A549 (cell line): ENCODE data around the gene PARP12. TPM values are rescaled to one million over a fixed set of nuclear protein-coding genes. Genes with fewer than 3 reads are reported as not detected.

Source experiments
- ATAC-seq, 2 experiments: fragments of 200-7000 bp in 1 of 2; fragments of >200 bp in 1 of 2; cut with Nextera tagmentation in 1 of 2; cut with Tn5 transposase in 1 of 2; 3 replicates each; pipeline versions ENCODE4 v1.8.0 to v1.9.1; 2018 to 2020; ENCODE audit warnings: mild to moderate bottlenecking in 1 of 2, moderate library complexity in 1 of 2
- CTCF ChIA-PET: fragments of 300-600 bp; sonication (Branson Sonifier 250); formaldehyde crosslinking; extraction: SDS; loops from one replicate; lab custom pipeline; 2021; ENCODE audit warnings: antibody characterized with exemption, inconsistent platforms; lab: Yijun Ruan, JAX
- POLR2A ChIA-PET: fragments of 350-600 bp; formaldehyde crosslinking; extraction: SDS; loops from one replicate; lab custom pipeline; 2021; ENCODE audit warnings: antibody characterized with exemption, inconsistent platforms; lab: Yijun Ruan, JAX
- DNase-seq, 2 experiments: peaks; one replicate each; pipeline versions ENCODE4 v3.0.0 to v3.0.0-alpha.2; 2011 to 2016; ENCODE audit warnings: low read depth in 1 of 2, low spot score in 1 of 2
- FAIRE-seq: peaks from 2 replicates; lab custom pipeline; 2011; peaks lifted over from hg19 to GRCh38; lab: Jason Lieb, UNC
- H3K27ac ChIP-seq, 2 experiments: fragments of >200 bp; sonication (Bioruptor Twin); formaldehyde crosslinking; 3 replicates each; pipeline ENCODE4 v1.5.1; 2016 to 2017
- H3K4me1 ChIP-seq: fragments of >200 bp; sonication (Bioruptor Twin); formaldehyde crosslinking; 3 replicates; pipeline ENCODE4 v1.6.1; 2016
- H3K4me2 ChIP-seq: fragments of >200 bp; sonication (Bioruptor Twin); formaldehyde crosslinking; 3 replicates; pipeline ENCODE4 v1.6.1; 2016
- H3K4me3 ChIP-seq: fragments of >200 bp; sonication (Bioruptor Twin); formaldehyde crosslinking; 3 replicates; pipeline ENCODE4 v1.5.1; 2016
- H3K9me3 ChIP-seq: fragments of >200 bp; sonication (Bioruptor Twin); formaldehyde crosslinking; 3 replicates; pipeline ENCODE4 v1.6.1; 2016
- CBX2 ChIP-seq: fragments of 200-600 bp; sonication (generic); IDR thresholded peaks from 2 replicates; pipeline ENCODE4 v1.6.1; 2016; ENCODE audit warnings: low read depth, mild to moderate bottlenecking, borderline replicate concordance
- CEBPB ChIP-seq, 2 experiments: fragments of >200 bp in 1 of 2; sonication (Bioruptor Twin) in 1 of 2; formaldehyde crosslinking in 1 of 2; IDR thresholded peaks; 2 replicates each; pipeline ENCODE4 v1.6.1; 2012 to 2016
- CHD2 ChIP-seq: fragments of 150-350 bp; IDR thresholded peaks from 2 replicates; pipeline ENCODE4 v1.6.1; 2014; ENCODE audit warnings: low read length; ENCODE audit not compliant: partially characterized antibody
- EHMT2 ChIP-seq: fragments of 200-600 bp; sonication (generic); IDR thresholded peaks from 2 replicates; pipeline ENCODE4 v1.6.1; 2016; ENCODE audit warnings: antibody characterized with exemption, low read depth, mild to moderate bottlenecking, moderate library complexity
- FOSB ChIP-seq: fragments of 250-450 bp; sonication (Bioruptor Pico); IDR thresholded peaks from 2 replicates; pipeline ENCODE4 v1.5.0; 2020; ENCODE audit warnings: mild to moderate bottlenecking, moderate library complexity
- GATA3 ChIP-seq: IDR thresholded peaks from 2 replicates; pipeline ENCODE4 v1.6.1; 2012; ENCODE audit warnings: borderline replicate concordance
- HEYL ChIP-seq: fragments of 250-450 bp; sonication (Bioruptor Pico); IDR thresholded peaks from 2 replicates; pipeline ENCODE4 v1.8.0; 2021; ENCODE audit warnings: mild to moderate bottlenecking, moderate library complexity
- JUN ChIP-seq, 2 experiments: fragments of >200 bp; sonication (Bioruptor Twin); formaldehyde crosslinking; IDR thresholded peaks; 2 replicates in 1 of 2; 3 replicates in 1 of 2; pipeline ENCODE4 v1.6.1; 2016 to 2017
- KDM5A ChIP-seq: fragments of 200-600 bp; sonication (generic); IDR thresholded peaks from 2 replicates; pipeline ENCODE4 v1.6.1; 2016; ENCODE audit warnings: antibody characterized with exemption, mild to moderate bottlenecking
- MAFK ChIP-seq: fragments of 450-650 bp; IDR thresholded peaks from 2 replicates; pipeline ENCODE4 v1.6.1; 2014; ENCODE audit not compliant: partially characterized antibody
- NFE2L2 ChIP-seq: fragments of 150-350 bp; conservative IDR thresholded peaks from 2 replicates; pipeline ENCODE4 v1.6.1; 2014; ENCODE audit warnings: low read length
- NR3C1 ChIP-seq: fragments of >200 bp; sonication (Bioruptor Twin); formaldehyde crosslinking; IDR thresholded peaks from 3 replicates; pipeline ENCODE4 v1.6.1; 2017
- RARB ChIP-seq: fragments of 250-450 bp; sonication (Bioruptor Pico); IDR thresholded peaks from 2 replicates; pipeline ENCODE4 v1.8.0; 2021; ENCODE audit warnings: mild to moderate bottlenecking, moderate library complexity
- SMC3 ChIP-seq: fragments of >200 bp; sonication (Bioruptor Twin); formaldehyde crosslinking; IDR thresholded peaks from 3 replicates; pipeline ENCODE4 v1.6.1; 2018; ENCODE audit warnings: inconsistent platforms
- SREBF2 ChIP-seq: fragments of 450-650 bp; IDR thresholded peaks from 2 replicates; pipeline ENCODE4 v1.6.1; 2014; ENCODE audit warnings: mild to moderate bottlenecking, moderate library complexity
- TP53 ChIP-seq: fragments of 250-450 bp; sonication (Bioruptor Pico); IDR thresholded peaks from 2 replicates; pipeline ENCODE4 v1.5.0; 2021; ENCODE audit warnings: mild to moderate bottlenecking, moderate library complexity
- ZC3H11A ChIP-seq: fragments of 450-650 bp; IDR thresholded peaks from 2 replicates; pipeline ENCODE4 v1.6.1; 2014; ENCODE audit warnings: antibody characterized with exemption, mild to moderate bottlenecking
- ZNF302 ChIP-seq: fragments of 250-450 bp; sonication (Bioruptor Pico); IDR thresholded peaks from 2 replicates; pipeline ENCODE4 v1.9.0; 2021; ENCODE audit warnings: inconsistent platforms, mild to moderate bottlenecking, moderate library complexity
- ZSCAN20 ChIP-seq: fragments of 250-450 bp; sonication (Bioruptor Pico); IDR thresholded peaks from 2 replicates; pipeline ENCODE4 v1.8.0; 2022; ENCODE audit warnings: mild to moderate bottlenecking, moderate library complexity
- WGBS: methylation state at CpG from one replicate; pipeline ENCODE4 v1.1.6; 2017; ENCODE audit errors: missing lambda C conversion rate; 5-methylcytosine and 5-hydroxymethylcytosine counted together
- polyA plus RNA-seq, 4 experiments: library from polyadenylated mRNA; depleted of rRNA in 3 of 4; stranded (reverse); fragments of >200 nt; fragmentation: RNase III in 1 of 4; extraction: RNeasy Plus Mini Kit Qiagen cat#74134 plus additional on column Dnase treatment in 1 of 4; gene quantifications; 2 replicates in 3 of 4; 3 replicates in 1 of 4; pipeline ENCODE4 v1.2.3, GENCODE V29; 2011 to 2017
- TF ChIP-seq, protein P1 (sequence below): fragments of 200-600 bp; sonication (generic); IDR thresholded peaks from 2 replicates; pipeline ENCODE4 v1.6.1; 2016; ENCODE audit warnings: antibody characterized with exemption, mild to moderate bottlenecking, moderate library complexity
- TF ChIP-seq, protein P2 (sequence below): fragments of 150-350 bp; IDR thresholded peaks from 2 replicates; pipeline ENCODE4 v1.6.1; 2014; ENCODE audit warnings: low read depth, mild to moderate bottlenecking, low read length
- TF ChIP-seq, protein P3 (sequence below): fragments of >200 bp; sonication (Bioruptor Twin); formaldehyde crosslinking; IDR thresholded peaks from 3 replicates; pipeline ENCODE4 v1.5.1; 2016
- TF ChIP-seq, protein P4 (sequence below): IDR thresholded peaks from 2 replicates; pipeline ENCODE4 v1.6.1; 2012; ENCODE audit warnings: low read depth, borderline replicate concordance

PARP12 gene
- polyA plus RNA-seq, 2 of the 4 experiments (the other 2 are of a cell fraction) = 10.0 to 16.0 TPM

DNA sequence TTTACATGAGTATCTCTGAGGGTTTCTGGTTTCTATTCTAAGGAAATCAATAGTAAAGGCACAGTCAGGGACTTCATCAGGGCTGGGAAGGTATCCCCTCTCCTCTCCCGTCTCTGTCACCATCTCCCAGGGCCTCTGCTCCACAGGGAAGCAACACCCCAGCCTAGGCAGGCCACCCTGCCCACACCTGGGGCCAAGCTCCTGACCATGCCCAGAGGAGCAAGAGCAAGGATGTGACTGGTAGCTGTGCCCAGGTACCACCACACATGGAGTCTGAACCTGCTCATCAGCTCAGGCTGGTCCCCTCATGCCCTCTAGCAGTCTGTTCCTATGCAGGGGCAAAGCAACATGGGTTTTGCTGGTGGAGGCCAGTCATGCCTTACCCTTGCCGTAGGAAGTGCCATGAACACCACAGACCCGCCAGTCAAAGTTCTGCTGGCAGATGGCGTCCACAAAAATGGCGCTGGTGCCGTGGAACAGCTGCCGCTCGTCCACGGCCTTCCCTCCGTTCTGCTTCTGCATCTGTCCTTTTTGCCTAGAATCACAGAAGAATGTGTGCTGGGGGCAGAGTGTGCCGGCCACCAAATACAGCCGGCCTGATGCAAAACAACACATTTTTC, 36.8 kb downstream of the PARP12 start (continued):
- no peak for TF ChIP-seq FOSB (CRISPR knock-in tag)

DNA sequence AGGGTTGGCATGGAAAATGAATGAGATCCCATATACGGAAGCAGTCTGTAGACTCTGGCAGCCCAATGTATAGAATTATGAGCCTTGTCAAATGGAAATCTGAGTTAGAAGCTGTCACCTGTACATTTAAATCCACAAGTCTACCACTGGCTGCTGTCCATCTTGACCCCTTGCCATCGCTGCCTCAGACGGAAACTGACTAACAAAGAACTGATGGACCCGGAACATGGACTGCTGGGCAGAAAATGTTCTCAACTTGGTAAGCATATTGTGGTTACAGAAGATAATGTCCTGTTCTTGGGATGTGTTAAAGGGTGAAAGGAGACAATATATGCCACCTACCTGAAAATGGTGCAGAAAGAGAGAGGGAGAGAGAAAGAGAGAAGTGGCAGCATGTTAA, 37.5 kb downstream of the PARP12 start:
- no peaks in the 10 kb centered on the region for H3K4me1 ChIP-seq
- DNase-seq (no peak), ATAC-seq (no peak), FAIRE-seq (no peak)
- 99% methylated on average over 4 of the region's 4 CpGs for WGBS
- POLR2A ChIA-PET = no interaction called here
- CTCF ChIA-PET = no interaction called here
- no peaks in the 10 kb centered on the region for H3K9me3 ChIP-seq
- no peak overlapping the region for H3K4me2 ChIP-seq
- H3K4me3 ChIP-seq = no peak overlapping the region
- TF ChIP-seq ZNF302 = no peak
- TF ChIP-seq CHD2 = no peak
- TF ChIP-seq, protein P1, sequence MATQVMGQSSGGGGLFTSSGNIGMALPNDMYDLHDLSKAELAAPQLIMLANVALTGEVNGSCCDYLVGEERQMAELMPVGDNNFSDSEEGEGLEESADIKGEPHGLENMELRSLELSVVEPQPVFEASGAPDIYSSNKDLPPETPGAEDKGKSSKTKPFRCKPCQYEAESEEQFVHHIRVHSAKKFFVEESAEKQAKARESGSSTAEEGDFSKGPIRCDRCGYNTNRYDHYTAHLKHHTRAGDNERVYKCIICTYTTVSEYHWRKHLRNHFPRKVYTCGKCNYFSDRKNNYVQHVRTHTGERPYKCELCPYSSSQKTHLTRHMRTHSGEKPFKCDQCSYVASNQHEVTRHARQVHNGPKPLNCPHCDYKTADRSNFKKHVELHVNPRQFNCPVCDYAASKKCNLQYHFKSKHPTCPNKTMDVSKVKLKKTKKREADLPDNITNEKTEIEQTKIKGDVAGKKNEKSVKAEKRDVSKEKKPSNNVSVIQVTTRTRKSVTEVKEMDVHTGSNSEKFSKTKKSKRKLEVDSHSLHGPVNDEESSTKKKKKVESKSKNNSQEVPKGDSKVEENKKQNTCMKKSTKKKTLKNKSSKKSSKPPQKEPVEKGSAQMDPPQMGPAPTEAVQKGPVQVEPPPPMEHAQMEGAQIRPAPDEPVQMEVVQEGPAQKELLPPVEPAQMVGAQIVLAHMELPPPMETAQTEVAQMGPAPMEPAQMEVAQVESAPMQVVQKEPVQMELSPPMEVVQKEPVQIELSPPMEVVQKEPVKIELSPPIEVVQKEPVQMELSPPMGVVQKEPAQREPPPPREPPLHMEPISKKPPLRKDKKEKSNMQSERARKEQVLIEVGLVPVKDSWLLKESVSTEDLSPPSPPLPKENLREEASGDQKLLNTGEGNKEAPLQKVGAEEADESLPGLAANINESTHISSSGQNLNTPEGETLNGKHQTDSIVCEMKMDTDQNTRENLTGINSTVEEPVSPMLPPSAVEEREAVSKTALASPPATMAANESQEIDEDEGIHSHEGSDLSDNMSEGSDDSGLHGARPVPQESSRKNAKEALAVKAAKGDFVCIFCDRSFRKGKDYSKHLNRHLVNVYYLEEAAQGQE = no peak
- TF ChIP-seq RARB (CRISPR knock-in tag) = no peak
- TF ChIP-seq, protein P2, sequence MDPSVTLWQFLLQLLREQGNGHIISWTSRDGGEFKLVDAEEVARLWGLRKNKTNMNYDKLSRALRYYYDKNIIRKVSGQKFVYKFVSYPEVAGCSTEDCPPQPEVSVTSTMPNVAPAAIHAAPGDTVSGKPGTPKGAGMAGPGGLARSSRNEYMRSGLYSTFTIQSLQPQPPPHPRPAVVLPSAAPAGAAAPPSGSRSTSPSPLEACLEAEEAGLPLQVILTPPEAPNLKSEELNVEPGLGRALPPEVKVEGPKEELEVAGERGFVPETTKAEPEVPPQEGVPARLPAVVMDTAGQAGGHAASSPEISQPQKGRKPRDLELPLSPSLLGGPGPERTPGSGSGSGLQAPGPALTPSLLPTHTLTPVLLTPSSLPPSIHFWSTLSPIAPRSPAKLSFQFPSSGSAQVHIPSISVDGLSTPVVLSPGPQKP = no peak
- no peak for TF ChIP-seq TP53
- no peak for TF ChIP-seq CBX2
- TF ChIP-seq, protein P3, sequence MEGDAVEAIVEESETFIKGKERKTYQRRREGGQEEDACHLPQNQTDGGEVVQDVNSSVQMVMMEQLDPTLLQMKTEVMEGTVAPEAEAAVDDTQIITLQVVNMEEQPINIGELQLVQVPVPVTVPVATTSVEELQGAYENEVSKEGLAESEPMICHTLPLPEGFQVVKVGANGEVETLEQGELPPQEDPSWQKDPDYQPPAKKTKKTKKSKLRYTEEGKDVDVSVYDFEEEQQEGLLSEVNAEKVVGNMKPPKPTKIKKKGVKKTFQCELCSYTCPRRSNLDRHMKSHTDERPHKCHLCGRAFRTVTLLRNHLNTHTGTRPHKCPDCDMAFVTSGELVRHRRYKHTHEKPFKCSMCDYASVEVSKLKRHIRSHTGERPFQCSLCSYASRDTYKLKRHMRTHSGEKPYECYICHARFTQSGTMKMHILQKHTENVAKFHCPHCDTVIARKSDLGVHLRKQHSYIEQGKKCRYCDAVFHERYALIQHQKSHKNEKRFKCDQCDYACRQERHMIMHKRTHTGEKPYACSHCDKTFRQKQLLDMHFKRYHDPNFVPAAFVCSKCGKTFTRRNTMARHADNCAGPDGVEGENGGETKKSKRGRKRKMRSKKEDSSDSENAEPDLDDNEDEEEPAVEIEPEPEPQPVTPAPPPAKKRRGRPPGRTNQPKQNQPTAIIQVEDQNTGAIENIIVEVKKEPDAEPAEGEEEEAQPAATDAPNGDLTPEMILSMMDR = no peak
- TF ChIP-seq JUN (IDR thresholded peaks at IDR 0.05) = no peak
- no peak for TF ChIP-seq KDM5A
- TF ChIP-seq CEBPB (IDR thresholded peaks at IDR 0.05) = no peak
- TF ChIP-seq ZC3H11A = no peak
- no peak for TF ChIP-seq NR3C1
- no peak for TF ChIP-seq EHMT2
- no peak for TF ChIP-seq HEYL (CRISPR knock-in tag)
- no peak for TF ChIP-seq ZSCAN20 (CRISPR knock-in tag)
- no peak for TF ChIP-seq MAFK
- no peak for TF ChIP-seq GATA3
- TF ChIP-seq SREBF2 = no peak
- TF ChIP-seq, all 56 proteins: peak for 0
- H3K27ac ChIP-seq = no peak overlapping the region

DNA sequence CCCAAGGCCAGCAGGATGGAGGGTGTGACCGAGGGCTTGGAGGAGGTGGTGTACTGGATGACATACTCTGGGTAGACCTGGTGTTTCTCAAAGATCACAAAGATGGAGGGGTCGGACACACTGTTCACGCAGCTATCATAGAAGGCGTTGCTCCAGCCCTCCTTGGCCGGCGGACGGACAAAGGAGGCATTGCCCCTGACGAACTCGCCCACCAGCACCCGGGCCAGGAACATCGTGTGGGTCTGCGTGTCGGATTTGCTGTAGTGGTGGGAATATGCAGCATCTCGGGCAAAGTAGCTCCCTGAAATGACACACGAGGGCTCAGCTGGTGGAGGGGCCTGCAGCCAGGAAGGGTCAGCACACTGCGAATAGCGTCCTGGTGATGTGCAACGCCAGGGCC, 38.2 kb downstream of the PARP12 start:
- no peak overlapping the region for H3K4me3 ChIP-seq
- DNase-seq (no peak), FAIRE-seq (no peak), ATAC-seq (no peak)
- no peaks in the 10 kb centered on the region for H3K4me1 ChIP-seq
- WGBS = 92% methylated on average over 18 of the region's 18 CpGs
- POLR2A ChIA-PET = no interaction called here
- H3K4me2 ChIP-seq = no peak overlapping the region
- CTCF ChIA-PET = no interaction called here
- no peaks in the 10 kb centered on the region for H3K9me3 ChIP-seq
- TF ChIP-seq, protein P1 = no peak
- TF ChIP-seq SMC3 = no peak
- TF ChIP-seq, protein P4, sequence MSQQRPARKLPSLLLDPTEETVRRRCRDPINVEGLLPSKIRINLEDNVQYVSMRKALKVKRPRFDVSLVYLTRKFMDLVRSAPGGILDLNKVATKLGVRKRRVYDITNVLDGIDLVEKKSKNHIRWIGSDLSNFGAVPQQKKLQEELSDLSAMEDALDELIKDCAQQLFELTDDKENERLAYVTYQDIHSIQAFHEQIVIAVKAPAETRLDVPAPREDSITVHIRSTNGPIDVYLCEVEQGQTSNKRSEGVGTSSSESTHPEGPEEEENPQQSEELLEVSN = no peak
- TF ChIP-seq EHMT2 = no peak
- no peak for TF ChIP-seq NFE2L2
- no peak overlapping the region for H3K27ac ChIP-seq
